Vagina (tissue), 2 donors: ENCODE measurements around the gene COL8A2.

Experiments used
- CTCF ChIP-seq, 3 experiments: fragments of 450-650 bp in 2 of 3; fragments of 200-600 bp in 1 of 3; sonication (generic) in 1 of 3; IDR thresholded peaks; one replicate each; pipeline ENCODE4 v1.5.1; 2017 to 2019; ENCODE audit warnings: antibody characterized with exemption in 3 of 3, mild to moderate bottlenecking in 2 of 3, moderate library complexity in 2 of 3
- POLR2A ChIP-seq, 2 donors: fragments of 450-650 bp; IDR thresholded peaks; one replicate each; pipeline ENCODE4 v1.6.1; 2017; ENCODE audit warnings: antibody characterized with exemption in 2 of 2, mild to moderate bottlenecking in 2 of 2, moderate library complexity in 2 of 2
- POLR2AphosphoS5 ChIP-seq, 2 donors: sonication (generic); formaldehyde crosslinking; IDR thresholded peaks; one replicate each; pipeline ENCODE4 v1.9.0; 2017; ENCODE audit warnings: antibody characterized with exemption in 2 of 2, mild to moderate bottlenecking in 2 of 2, low read depth in 1 of 2; ENCODE audit not compliant: insufficient read depth in 1 of 2

- TF ChIP-seq CTCF (IDR thresholded peaks at IDR 0.05) (no peak), POLR2A (IDR thresholded peaks at IDR 0.05) (no peak), POLR2AphosphoS5 (IDR thresholded peaks at IDR 0.05; ENCODE audit: insufficient read depth in 1 of 2, low read depth in 1 of 2) (no peak)
These were observed 31.1 kb downstream of the COL8A2 start for GRCh38 chr1:36093929-36094328.
